Measurements from ENCODE around the gene KCTD17.

DNA sequence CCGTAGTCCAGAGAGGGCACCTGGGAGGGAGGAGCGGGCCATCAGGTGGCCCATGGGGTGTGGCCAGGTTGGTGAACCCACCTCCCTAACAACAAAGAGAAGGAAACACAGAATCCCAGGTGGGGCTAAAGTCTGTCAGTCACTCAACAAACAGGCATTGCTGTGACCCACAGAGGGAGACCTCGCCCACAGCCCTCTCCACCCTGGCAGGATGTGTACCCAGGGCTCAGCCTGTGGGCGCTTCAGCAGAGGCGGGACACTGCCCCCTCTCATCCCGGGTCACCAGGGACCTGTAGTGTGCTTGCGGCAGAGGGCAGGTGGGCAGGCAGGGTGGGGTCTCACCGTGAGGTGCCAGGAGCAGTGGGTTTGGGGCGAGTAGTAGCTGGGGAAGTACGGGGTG is 32.8 kb downstream of the KCTD17 start:
- TF ChIP-seq, protein P1, sequence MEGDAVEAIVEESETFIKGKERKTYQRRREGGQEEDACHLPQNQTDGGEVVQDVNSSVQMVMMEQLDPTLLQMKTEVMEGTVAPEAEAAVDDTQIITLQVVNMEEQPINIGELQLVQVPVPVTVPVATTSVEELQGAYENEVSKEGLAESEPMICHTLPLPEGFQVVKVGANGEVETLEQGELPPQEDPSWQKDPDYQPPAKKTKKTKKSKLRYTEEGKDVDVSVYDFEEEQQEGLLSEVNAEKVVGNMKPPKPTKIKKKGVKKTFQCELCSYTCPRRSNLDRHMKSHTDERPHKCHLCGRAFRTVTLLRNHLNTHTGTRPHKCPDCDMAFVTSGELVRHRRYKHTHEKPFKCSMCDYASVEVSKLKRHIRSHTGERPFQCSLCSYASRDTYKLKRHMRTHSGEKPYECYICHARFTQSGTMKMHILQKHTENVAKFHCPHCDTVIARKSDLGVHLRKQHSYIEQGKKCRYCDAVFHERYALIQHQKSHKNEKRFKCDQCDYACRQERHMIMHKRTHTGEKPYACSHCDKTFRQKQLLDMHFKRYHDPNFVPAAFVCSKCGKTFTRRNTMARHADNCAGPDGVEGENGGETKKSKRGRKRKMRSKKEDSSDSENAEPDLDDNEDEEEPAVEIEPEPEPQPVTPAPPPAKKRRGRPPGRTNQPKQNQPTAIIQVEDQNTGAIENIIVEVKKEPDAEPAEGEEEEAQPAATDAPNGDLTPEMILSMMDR (IDR thresholded peaks at IDR 0.05; ENCODE audit: insufficient read depth, low read length): no peak
- TF ChIP-seq, protein P2, sequence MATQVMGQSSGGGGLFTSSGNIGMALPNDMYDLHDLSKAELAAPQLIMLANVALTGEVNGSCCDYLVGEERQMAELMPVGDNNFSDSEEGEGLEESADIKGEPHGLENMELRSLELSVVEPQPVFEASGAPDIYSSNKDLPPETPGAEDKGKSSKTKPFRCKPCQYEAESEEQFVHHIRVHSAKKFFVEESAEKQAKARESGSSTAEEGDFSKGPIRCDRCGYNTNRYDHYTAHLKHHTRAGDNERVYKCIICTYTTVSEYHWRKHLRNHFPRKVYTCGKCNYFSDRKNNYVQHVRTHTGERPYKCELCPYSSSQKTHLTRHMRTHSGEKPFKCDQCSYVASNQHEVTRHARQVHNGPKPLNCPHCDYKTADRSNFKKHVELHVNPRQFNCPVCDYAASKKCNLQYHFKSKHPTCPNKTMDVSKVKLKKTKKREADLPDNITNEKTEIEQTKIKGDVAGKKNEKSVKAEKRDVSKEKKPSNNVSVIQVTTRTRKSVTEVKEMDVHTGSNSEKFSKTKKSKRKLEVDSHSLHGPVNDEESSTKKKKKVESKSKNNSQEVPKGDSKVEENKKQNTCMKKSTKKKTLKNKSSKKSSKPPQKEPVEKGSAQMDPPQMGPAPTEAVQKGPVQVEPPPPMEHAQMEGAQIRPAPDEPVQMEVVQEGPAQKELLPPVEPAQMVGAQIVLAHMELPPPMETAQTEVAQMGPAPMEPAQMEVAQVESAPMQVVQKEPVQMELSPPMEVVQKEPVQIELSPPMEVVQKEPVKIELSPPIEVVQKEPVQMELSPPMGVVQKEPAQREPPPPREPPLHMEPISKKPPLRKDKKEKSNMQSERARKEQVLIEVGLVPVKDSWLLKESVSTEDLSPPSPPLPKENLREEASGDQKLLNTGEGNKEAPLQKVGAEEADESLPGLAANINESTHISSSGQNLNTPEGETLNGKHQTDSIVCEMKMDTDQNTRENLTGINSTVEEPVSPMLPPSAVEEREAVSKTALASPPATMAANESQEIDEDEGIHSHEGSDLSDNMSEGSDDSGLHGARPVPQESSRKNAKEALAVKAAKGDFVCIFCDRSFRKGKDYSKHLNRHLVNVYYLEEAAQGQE (IDR thresholded peaks at IDR 0.05; ENCODE audit: insufficient replicate concordance, low read depth): no peak
- TF ChIP-seq GABPA (IDR thresholded peaks at IDR 0.05; ENCODE audit: low read depth): no peak

Data from HL-60 (cell line).